ENCODE measurements around the gene OXTR. TPM values are rescaled to one million over a fixed set of nuclear protein-coding genes. Genes with fewer than 3 reads are reported as not detected.

Gene OXTR
- total and polyA plus RNA-seq, 2 of the 13 experiments (the other 11 are each of a cell fraction or from before 2014, with no cell fraction given) = 0.36 to 0.95 TPM

- no peak overlapping the region for H3K9ac ChIP-seq (ENCODE audit: insufficient read depth, low read depth, low read length)
- H3K27ac ChIP-seq (ENCODE audit: extremely low read length, insufficient read depth, low read length) = no peak overlapping the region
- TF ChIP-seq SOX13 (IDR thresholded peaks at IDR 0.05) (no peak), SOX13 (CRISPR knock-in tag; conservative IDR thresholded peaks at IDR 0.05 in 1 of 2, IDR thresholded peaks at IDR 0.05 in 1 of 2) (no peak)
- no peaks in the 10 kb centered on the region for H4K20me1 ChIP-seq (ENCODE audit: insufficient read depth, low read length)
- H3K36me3 ChIP-seq (replicated peaks in 1 of 2; ENCODE audit: control insufficient read depth in 1 of 2, insufficient read depth in 2 of 2, low read length in 2 of 2) = no peaks in the 10 kb centered on the region
- WGBS (ENCODE audit: low lambda C conversion rate) = 31% methylated on average over 1 of the region's 1 CpG
- H3K4me2 ChIP-seq (ENCODE audit: low read depth, low read length) = no peak overlapping the region
- no peak overlapping the region for H3K4me3 ChIP-seq (replicated peaks in 1 of 3; ENCODE audit: insufficient read depth in 1 of 3, low read depth in 2 of 3, low read length in 3 of 3)
- DNase-seq (ENCODE audit: low spot score) (no peak), ATAC-seq (no peak), FAIRE-seq (no peak)
- ChIA-PET POLR2A (no interaction called here), CTCF (ENCODE audit: low intra/inter-chr PET ratio, low total read pairs) (no interaction called here)
- BruUV-seq (replicated peaks) = no TSS peak
- no peaks in the 10 kb centered on the region for H3K9me3 ChIP-seq (ENCODE audit: low read length)
- no peaks in the 10 kb centered on the region for H3K4me1 ChIP-seq (ENCODE audit: insufficient read depth, low read length)
- in situ Hi-C loops (cut with HindIII; ENCODE audit: extremely low pct_ligation_motif_present, low pct_unique_long_range_greater_than_20kb) (no loop called here), intact Hi-C loops (cut with micrococcal nuclease; ENCODE audit: unreplicated experiment) (no loop called here)
- H3K79me2 ChIP-seq (ENCODE audit: insufficient read depth, low read length) = no peaks in the 10 kb centered on the region
- H2AFZ ChIP-seq (ENCODE audit: low read length) = no peak overlapping the region
- peaks cover 4 to 55% of the 10 kb centered on the region in 2 experiments; a peak in 4 of 5 replicates for H3K27me3 ChIP-seq (ENCODE audit: control insufficient read depth in 1 of 2, insufficient read depth in 2 of 2, low read length in 2 of 2)
These were observed 34.5 kb downstream of the OXTR start for GRCh38 chr3:8734908-8735307.

GRCh38 chr3:8734137-8734878 is 35.1 kb downstream of the OXTR start:
- Histone ChIP-seq H4K20me1 (ENCODE audit: insufficient read depth, low read length) (no peaks in the 10 kb centered on the region), H3K4me1 (ENCODE audit: insufficient read depth, low read length) (no peaks in the 10 kb centered on the region), H3K9me3 (ENCODE audit: low read length) (no peaks in the 10 kb centered on the region), H3K9ac (ENCODE audit: insufficient read depth, low read depth, low read length) (no peak overlapping the region), H3K27ac (ENCODE audit: extremely low read length, insufficient read depth, low read length) (no peak overlapping the region), H3K4me3 (replicated peaks in 1 of 3; ENCODE audit: insufficient read depth in 1 of 3, low read depth in 2 of 3, low read length in 3 of 3) (no peak overlapping the region), H3K4me2 (ENCODE audit: low read depth, low read length) (no peak overlapping the region), H3K27me3 (ENCODE audit: control insufficient read depth in 1 of 2, insufficient read depth in 2 of 2, low read length in 2 of 2) (peaks cover 4 to 59% of the 10 kb centered on the region in 2 experiments; a peak in 4 of 5 replicates), H2AFZ (ENCODE audit: low read length) (no peak overlapping the region), H3K36me3 (replicated peaks in 1 of 2; ENCODE audit: control insufficient read depth in 1 of 2, insufficient read depth in 2 of 2, low read length in 2 of 2) (no peaks in the 10 kb centered on the region), H3K79me2 (ENCODE audit: insufficient read depth, low read length) (no peaks in the 10 kb centered on the region)
- no peak for DNase-seq (ENCODE audit: low spot score)
- ChIA-PET POLR2A (no interaction called here), CTCF (ENCODE audit: low intra/inter-chr PET ratio, low total read pairs) (no interaction called here)
- BruUV-seq (replicated peaks) = no TSS peak
- intact Hi-C loops (cut with micrococcal nuclease; ENCODE audit: unreplicated experiment) (no loop called here), in situ Hi-C loops (cut with HindIII; ENCODE audit: extremely low pct_ligation_motif_present, low pct_unique_long_range_greater_than_20kb) (no loop called here)
- no peak for FAIRE-seq
- 30% methylated on average over 14 of the region's 19 CpGs for WGBS (ENCODE audit: low lambda C conversion rate)
- peak; percentile 21; the same call in 2 of the 3 replicates for ATAC-seq
- TF ChIP-seq ZNF737 (CRISPR knock-in tag; IDR thresholded peaks at IDR 0.05; ENCODE audit: borderline replicate concordance) = no peak
- no peak for TF ChIP-seq PITX1 (CRISPR knock-in tag; IDR thresholded peaks at IDR 0.05)
- no peak for TF ChIP-seq E2F1 (CRISPR knock-in tag; IDR thresholded peaks at IDR 0.05)
- TF ChIP-seq DBP (CRISPR knock-in tag; IDR thresholded peaks at IDR 0.05; ENCODE audit: not compliant biosample characterization) = no peak
- TF ChIP-seq, protein P1, sequence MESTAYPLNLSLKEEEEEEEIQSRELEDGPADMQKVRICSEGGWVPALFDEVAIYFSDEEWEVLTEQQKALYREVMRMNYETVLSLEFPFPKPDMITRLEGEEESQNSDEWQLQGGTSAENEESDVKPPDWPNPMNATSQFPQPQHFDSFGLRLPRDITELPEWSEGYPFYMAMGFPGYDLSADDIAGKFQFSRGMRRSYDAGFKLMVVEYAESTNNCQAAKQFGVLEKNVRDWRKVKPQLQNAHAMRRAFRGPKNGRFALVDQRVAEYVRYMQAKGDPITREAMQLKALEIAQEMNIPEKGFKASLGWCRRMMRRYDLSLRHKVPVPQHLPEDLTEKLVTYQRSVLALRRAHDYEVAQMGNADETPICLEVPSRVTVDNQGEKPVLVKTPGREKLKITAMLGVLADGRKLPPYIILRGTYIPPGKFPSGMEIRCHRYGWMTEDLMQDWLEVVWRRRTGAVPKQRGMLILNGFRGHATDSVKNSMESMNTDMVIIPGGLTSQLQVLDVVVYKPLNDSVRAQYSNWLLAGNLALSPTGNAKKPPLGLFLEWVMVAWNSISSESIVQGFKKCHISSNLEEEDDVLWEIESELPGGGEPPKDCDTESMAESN (CRISPR knock-in tag; conservative IDR thresholded peaks at IDR 0.05) = no peak
- TF ChIP-seq ZNF550 (CRISPR knock-in tag; IDR thresholded peaks at IDR 0.05; ENCODE audit: borderline replicate concordance) = no peak
- TF ChIP-seq ZNF878 (CRISPR knock-in tag; IDR thresholded peaks at IDR 0.05) = no peak
- TF ChIP-seq MEIS2 (CRISPR knock-in tag; IDR thresholded peaks at IDR 0.05) = no peak
- TF ChIP-seq AHR (CRISPR knock-in tag; IDR thresholded peaks at IDR 0.05) = no peak
- TF ChIP-seq ZNF17 (CRISPR knock-in tag; IDR thresholded peaks at IDR 0.05) = no peak
- TF ChIP-seq CREM (IDR thresholded peaks at IDR 0.05) = no peak
- no peak for TF ChIP-seq CREM (CRISPR knock-in tag; IDR thresholded peaks at IDR 0.05)
